ENCODE data around the gene OR8K5.

The OR8K5 gene, protein sequence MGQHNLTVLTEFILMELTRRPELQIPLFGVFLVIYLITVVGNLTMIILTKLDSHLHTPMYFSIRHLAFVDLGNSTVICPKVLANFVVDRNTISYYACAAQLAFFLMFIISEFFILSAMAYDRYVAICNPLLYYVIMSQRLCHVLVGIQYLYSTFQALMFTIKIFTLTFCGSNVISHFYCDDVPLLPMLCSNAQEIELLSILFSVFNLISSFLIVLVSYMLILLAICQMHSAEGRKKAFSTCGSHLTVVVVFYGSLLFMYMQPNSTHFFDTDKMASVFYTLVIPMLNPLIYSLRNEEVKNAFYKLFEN

DNA sequence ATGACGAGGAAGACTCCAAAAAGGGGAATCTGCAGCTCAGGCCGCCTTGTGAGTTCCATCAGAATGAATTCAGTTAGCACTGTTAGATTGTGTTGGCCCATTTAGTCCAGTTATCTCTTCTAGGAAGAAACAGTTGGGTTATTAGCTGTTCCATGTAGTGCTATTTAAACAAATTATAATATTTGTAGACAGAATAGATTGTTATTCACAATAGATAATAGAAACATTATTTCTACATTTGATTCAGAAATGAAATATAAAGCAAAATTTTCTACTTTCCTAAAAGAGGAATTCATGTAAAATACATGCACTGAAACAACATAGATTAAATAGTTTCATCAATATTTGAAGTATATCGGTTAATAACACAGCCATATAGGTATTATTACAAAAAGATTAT, at the start of gene OR8K5:
TSS of gene OR8K5 (minus strand) at position 101 of the 400 bp plus-strand sequence. CDS start at position 101, 0 bp downstream.
- DNase-seq (ENCODE audit: low read depth, low spot score): no peak
- H3K4me3 ChIP-seq (ENCODE audit: low read length): no peak within 1 kb of the TSS
- no peaks in the 10 kb centered on the region for H3K36me3 ChIP-seq (ENCODE audit: control insufficient read depth, insufficient read depth, low read length)
- no peak within 1 kb of the TSS for H3K27ac ChIP-seq (ENCODE audit: low read length)
- H3K9me3 ChIP-seq (ENCODE audit: control insufficient read depth, insufficient read depth, low read length): no peaks in the 10 kb centered on the region
- no CpG with 5 or more reads among the region's 3 CpGs for WGBS (ENCODE audit: insufficient coverage, insufficient read length)
- no peaks in the 10 kb centered on the region for H3K27me3 ChIP-seq (ENCODE audit: control insufficient read depth, insufficient read depth, low read length)
- H3K4me1 ChIP-seq (ENCODE audit: control insufficient read depth, insufficient read depth, low read length): no peaks in the 10 kb centered on the region

DNA sequence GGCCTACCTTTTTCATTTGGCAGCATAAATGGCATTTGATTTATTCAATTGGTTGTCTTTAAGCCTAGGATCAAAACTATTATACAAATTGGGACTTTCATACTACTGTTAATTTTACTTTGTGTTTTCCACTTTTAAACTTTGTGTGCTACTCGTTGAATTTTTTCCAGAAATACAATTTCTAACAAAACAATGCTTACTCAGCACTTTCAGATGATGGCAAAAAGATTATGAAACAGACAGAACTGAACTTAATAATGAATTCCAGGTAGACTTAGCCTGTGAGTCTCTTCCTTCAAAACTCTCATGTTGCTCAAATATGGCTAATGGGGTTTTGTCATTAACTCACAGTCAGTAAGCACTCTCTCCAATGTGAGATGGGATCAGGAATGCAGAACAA, 47.7 kb upstream of the OR8K5 start:
- Histone ChIP-seq H3K4me3 (ENCODE audit: low read length) (no peak overlapping the region), H3K27ac (ENCODE audit: low read length) (no peak overlapping the region), H3K36me3 (ENCODE audit: control insufficient read depth, insufficient read depth, low read length) (no peaks in the 10 kb centered on the region), H3K9me3 (ENCODE audit: control insufficient read depth, insufficient read depth, low read length) (no peaks in the 10 kb centered on the region), H3K27me3 (ENCODE audit: control insufficient read depth, insufficient read depth, low read length) (no peaks in the 10 kb centered on the region), H3K4me1 (ENCODE audit: control insufficient read depth, insufficient read depth, low read length) (no peaks in the 10 kb centered on the region)
- WGBS (ENCODE audit: insufficient coverage, insufficient read length): no CpG with 5 or more reads among the region's 1 CpG
- DNase-seq (ENCODE audit: low read depth, low spot score): no peak

DNA sequence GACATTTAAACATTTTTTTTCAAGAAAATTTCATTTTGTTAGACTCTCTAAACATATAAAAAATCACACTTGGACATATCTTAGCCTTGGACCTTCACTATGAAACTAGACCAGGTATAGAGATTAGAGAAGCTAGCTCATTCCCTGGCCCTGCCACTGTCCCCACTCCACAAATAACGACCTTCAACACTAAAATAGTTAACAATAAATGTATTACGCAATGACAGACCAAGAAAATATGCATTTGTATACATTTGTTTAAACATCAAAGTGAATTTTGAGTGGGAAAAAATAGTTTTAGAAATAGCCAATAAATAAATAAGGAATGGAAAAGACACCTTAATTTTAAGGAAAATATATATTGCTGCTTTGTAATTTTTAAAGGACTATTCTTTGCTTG, 37.2 kb upstream of the OR8K5 start:
- no peak for DNase-seq (ENCODE audit: low read depth, low spot score)
- no peaks in the 10 kb centered on the region for H3K4me1 ChIP-seq (ENCODE audit: control insufficient read depth, insufficient read depth, low read length)
- 100% methylated on average over 2 of the region's 2 CpGs for WGBS (ENCODE audit: insufficient coverage, insufficient read length)
- H3K4me3 ChIP-seq (ENCODE audit: low read length): no peak overlapping the region
- H3K9me3 ChIP-seq (ENCODE audit: control insufficient read depth, insufficient read depth, low read length): no peaks in the 10 kb centered on the region
- H3K27ac ChIP-seq (ENCODE audit: low read length): no peak overlapping the region
- H3K27me3 ChIP-seq (ENCODE audit: control insufficient read depth, insufficient read depth, low read length): no peaks in the 10 kb centered on the region
- H3K36me3 ChIP-seq (ENCODE audit: control insufficient read depth, insufficient read depth, low read length): no peaks in the 10 kb centered on the region

DNA sequence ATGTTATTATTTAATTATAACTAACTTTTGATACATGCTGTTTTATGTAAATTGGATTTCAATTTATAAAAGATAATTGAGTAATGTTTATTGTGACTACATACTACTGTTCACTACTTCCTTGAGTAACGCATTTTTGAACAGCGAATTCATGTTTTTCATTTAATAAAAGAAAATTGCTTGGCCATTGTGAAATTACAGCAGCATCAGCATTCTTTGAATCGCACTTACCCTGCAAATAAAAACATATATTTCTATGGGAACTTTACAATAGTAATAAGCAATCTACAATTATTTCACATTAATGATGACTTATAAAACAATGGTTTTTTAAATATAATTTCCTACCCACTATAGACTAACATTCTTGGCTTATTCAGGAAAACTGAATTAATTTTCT, 36.6 kb upstream of the OR8K5 start:
- H3K27me3 ChIP-seq (ENCODE audit: control insufficient read depth, insufficient read depth, low read length): no peaks in the 10 kb centered on the region
- H3K27ac ChIP-seq (ENCODE audit: low read length): no peak overlapping the region
- no peaks in the 10 kb centered on the region for H3K9me3 ChIP-seq (ENCODE audit: control insufficient read depth, insufficient read depth, low read length)
- DNase-seq (ENCODE audit: low read depth, low spot score): no peak
- no CpG with 5 or more reads among the region's 3 CpGs for WGBS (ENCODE audit: insufficient coverage, insufficient read length)
- no peaks in the 10 kb centered on the region for H3K36me3 ChIP-seq (ENCODE audit: control insufficient read depth, insufficient read depth, low read length)
- no peak overlapping the region for H3K4me3 ChIP-seq (ENCODE audit: low read length)
- no peaks in the 10 kb centered on the region for H3K4me1 ChIP-seq (ENCODE audit: control insufficient read depth, insufficient read depth, low read length)

DNA sequence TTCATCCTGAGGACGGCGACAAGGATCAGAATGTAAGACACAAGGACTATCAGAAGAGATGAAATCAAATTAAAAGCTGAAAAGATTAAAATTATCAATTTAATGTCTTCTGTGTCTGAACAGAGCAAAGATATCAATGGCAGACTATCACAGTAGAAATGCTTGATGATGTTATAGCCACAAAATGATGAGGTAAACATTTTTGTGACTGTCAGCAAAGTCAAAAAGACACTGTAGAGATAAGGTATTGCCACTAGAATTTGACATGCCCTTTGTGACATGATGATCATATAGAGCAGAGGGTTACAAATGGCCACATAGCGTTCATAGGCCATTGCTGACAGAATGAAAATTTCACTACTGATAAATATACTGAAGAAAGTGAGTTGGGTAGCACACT, 28.5 kb upstream of the OR8K5 start:
- no peaks in the 10 kb centered on the region for H3K27me3 ChIP-seq (ENCODE audit: control insufficient read depth, insufficient read depth, low read length)
- H3K4me3 ChIP-seq (ENCODE audit: low read length): no peak overlapping the region
- no peak overlapping the region for H3K27ac ChIP-seq (ENCODE audit: low read length)
- no peak for DNase-seq (ENCODE audit: low read depth, low spot score)
- H3K4me1 ChIP-seq (ENCODE audit: control insufficient read depth, insufficient read depth, low read length): no peaks in the 10 kb centered on the region
- H3K9me3 ChIP-seq (ENCODE audit: control insufficient read depth, insufficient read depth, low read length): no peaks in the 10 kb centered on the region
- no CpG with 5 or more reads among the region's 3 CpGs for WGBS (ENCODE audit: insufficient coverage, insufficient read length)
- no peaks in the 10 kb centered on the region for H3K36me3 ChIP-seq (ENCODE audit: control insufficient read depth, insufficient read depth, low read length)

DNA sequence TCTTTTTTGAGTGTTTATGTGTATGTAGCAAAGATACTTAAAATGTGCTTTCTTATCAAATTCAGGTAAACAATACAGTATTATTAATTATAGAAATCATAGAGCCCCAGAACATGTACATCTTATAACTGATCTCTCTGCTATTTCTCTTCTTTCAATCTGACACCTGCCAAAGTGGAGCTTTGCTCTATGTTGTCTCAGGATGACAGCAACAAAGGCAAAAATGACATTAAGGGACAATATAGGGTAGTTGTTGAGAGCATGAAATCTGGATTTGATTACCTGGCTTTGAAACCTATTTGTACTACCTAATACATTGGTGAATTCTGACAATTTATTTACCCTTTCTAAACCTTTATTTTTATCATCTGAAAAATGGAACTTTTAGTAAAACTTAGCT, 23.3 kb upstream of the OR8K5 start:
- Histone ChIP-seq H3K4me1 (ENCODE audit: control insufficient read depth, insufficient read depth, low read length) (no peaks in the 10 kb centered on the region), H3K36me3 (ENCODE audit: control insufficient read depth, insufficient read depth, low read length) (no peaks in the 10 kb centered on the region), H3K9me3 (ENCODE audit: control insufficient read depth, insufficient read depth, low read length) (no peaks in the 10 kb centered on the region), H3K27ac (ENCODE audit: low read length) (no peak overlapping the region), H3K4me3 (ENCODE audit: low read length) (no peak overlapping the region), H3K27me3 (ENCODE audit: control insufficient read depth, insufficient read depth, low read length) (no peaks in the 10 kb centered on the region)
- DNase-seq (ENCODE audit: low read depth, low spot score): no peak

DNA sequence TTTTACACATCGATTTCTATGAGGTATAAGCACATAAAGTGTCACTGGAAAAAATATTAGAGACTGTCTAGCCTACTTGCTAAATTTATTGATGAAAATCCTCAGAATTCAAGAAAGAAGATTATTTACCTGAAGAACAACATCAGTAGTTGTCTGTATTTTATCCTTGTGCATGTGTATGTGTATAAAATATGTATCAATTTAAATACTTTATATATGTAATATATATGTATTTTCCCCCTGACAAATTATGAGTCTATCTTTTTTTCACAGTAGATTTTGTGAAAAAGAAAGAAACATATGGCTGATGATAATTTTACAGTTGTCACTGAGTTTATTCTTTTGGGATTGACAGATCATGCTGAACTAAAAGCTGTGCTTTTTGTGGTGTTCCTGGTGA, 16.2 kb upstream of the OR8K5 start, which contains the start of gene OR5J2:
TSS of gene OR5J2 (plus strand) at position 301 of the 400 bp plus-strand sequence. CDS start at position 301, 0 bp downstream.
- no peaks in the 10 kb centered on the region for H3K4me1 ChIP-seq (ENCODE audit: control insufficient read depth, insufficient read depth, low read length)
- DNase-seq (ENCODE audit: low read depth, low spot score): no peak
- no peaks in the 10 kb centered on the region for H3K27me3 ChIP-seq (ENCODE audit: control insufficient read depth, insufficient read depth, low read length)
- no CpG with 5 or more reads among the region's 1 CpG for WGBS (ENCODE audit: insufficient coverage, insufficient read length)
- H3K27ac ChIP-seq (ENCODE audit: low read length): no peak within 1 kb of the TSS
- no peaks in the 10 kb centered on the region for H3K36me3 ChIP-seq (ENCODE audit: control insufficient read depth, insufficient read depth, low read length)
- H3K9me3 ChIP-seq (ENCODE audit: control insufficient read depth, insufficient read depth, low read length): no peaks in the 10 kb centered on the region
- H3K4me3 ChIP-seq (ENCODE audit: low read length): no peak within 1 kb of the TSS

DNA sequence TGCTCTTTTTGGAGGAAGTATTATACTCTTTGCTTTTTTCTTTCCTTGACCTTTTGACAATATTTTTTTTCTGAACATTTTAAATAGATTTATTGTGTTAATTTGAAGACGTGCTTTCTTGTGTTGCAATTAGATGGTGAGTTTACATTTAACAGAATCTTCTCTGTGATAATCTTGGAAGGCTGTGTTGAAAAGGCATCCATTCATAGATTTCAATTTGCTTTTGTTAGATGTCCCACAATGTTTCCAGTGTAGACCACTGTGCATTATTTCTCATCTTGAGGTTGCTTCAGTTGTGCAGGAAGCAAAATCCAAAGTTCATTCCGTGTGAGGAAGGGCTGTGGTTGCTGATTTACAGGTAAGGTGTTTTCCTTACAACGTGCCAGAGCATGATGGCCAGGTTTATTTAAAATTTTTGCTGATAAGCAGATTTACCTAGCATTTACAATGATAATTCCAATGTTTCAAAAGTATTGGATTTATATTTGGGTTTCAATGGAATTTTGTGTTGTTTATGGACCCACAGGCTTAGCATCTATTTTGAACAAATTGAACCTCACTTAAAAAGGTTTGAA, 12.2 kb upstream of the OR8K5 start:
- H3K36me3 ChIP-seq (ENCODE audit: control insufficient read depth, insufficient read depth, low read length): no peaks in the 10 kb centered on the region
- 100% methylated on average over 1 of the region's 3 CpGs for WGBS (ENCODE audit: insufficient coverage, insufficient read length)
- no peak for DNase-seq (ENCODE audit: low read depth, low spot score)

DNA sequence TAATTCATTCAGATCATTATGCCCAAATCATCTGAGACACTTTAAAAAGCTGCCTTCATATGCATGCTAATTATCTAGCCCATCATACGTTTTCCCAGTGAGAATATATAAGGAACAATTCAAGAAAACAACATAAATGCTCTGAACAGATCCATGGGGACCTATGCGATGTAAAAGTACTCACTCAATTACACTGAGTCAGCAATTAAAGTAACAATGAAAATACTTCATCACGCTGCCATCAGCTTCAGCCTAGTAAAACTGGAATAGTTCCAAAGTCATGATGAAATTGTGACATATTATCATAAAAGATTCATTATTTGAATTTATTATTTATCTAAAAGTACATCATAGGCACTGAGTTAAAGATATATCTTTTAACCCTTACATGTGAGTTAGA, 3.7 kb upstream of the OR8K5 start:
- H3K4me3 ChIP-seq (ENCODE audit: low read length): no peak overlapping the region
- no peak overlapping the region for H3K27ac ChIP-seq (ENCODE audit: low read length)
- H3K9me3 ChIP-seq (ENCODE audit: control insufficient read depth, insufficient read depth, low read length): no peaks in the 10 kb centered on the region
- WGBS (ENCODE audit: insufficient coverage, insufficient read length): no CpG with 5 or more reads among the region's 3 CpGs
- H3K36me3 ChIP-seq (ENCODE audit: control insufficient read depth, insufficient read depth, low read length): no peaks in the 10 kb centered on the region
- DNase-seq (ENCODE audit: low read depth, low spot score): no peak
- no peaks in the 10 kb centered on the region for H3K27me3 ChIP-seq (ENCODE audit: control insufficient read depth, insufficient read depth, low read length)
- no peaks in the 10 kb centered on the region for H3K4me1 ChIP-seq (ENCODE audit: control insufficient read depth, insufficient read depth, low read length)

More for the DNA sequence above, 12.2 kb upstream of the OR8K5 start:
- H3K27ac ChIP-seq (ENCODE audit: low read length): no peak overlapping the region
- H3K9me3 ChIP-seq (ENCODE audit: control insufficient read depth, insufficient read depth, low read length): no peaks in the 10 kb centered on the region
- H3K4me3 ChIP-seq (ENCODE audit: low read length): no peak overlapping the region
- no peaks in the 10 kb centered on the region for H3K27me3 ChIP-seq (ENCODE audit: control insufficient read depth, insufficient read depth, low read length)
- H3K4me1 ChIP-seq (ENCODE audit: control insufficient read depth, insufficient read depth, low read length): no peaks in the 10 kb centered on the region

- H3K9me3 ChIP-seq (ENCODE audit: control insufficient read depth, insufficient read depth, low read length): no peaks in the 10 kb centered on the region
- H3K27me3 ChIP-seq (ENCODE audit: control insufficient read depth, insufficient read depth, low read length): no peaks in the 10 kb centered on the region
- DNase-seq (ENCODE audit: low read depth, low spot score): no peak
- H3K27ac ChIP-seq (ENCODE audit: low read length): no peak overlapping the region
- H3K36me3 ChIP-seq (ENCODE audit: control insufficient read depth, insufficient read depth, low read length): no peaks in the 10 kb centered on the region; the same call in 1 of the 2 replicates
- no peaks in the 10 kb centered on the region for H3K4me1 ChIP-seq (ENCODE audit: control insufficient read depth, insufficient read depth, low read length)
- no peak overlapping the region for H3K4me3 ChIP-seq (ENCODE audit: low read length)
- no CpG with 5 or more reads among the region's 15 CpGs for WGBS (ENCODE audit: insufficient coverage, insufficient read length)
Observed at GRCh38 chr11:56152333-56152732, 7.8 kb downstream of the OR8K5 start.

DNA sequence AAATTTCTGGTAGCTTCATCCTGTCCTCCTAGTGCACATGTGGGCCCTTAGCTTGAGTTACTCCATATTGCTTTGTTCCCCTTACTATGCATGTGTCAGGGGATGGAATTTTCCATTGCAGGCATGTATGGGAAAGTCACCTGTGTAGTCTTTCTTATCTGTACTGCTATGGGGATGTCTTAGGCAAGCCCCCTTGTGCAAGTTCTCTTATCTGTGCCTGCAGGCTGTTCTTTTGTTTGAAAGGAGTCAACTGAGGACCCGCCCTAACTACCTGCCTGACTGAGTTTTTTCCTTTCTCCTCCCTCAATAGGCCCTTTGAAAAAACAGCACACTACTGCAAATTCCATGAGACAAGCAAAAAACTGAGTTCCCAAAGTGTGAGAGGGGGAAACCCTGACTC, 8.7 kb downstream of the OR8K5 start:
- Histone ChIP-seq H3K9me3 (ENCODE audit: control insufficient read depth, insufficient read depth, low read length) (no peaks in the 10 kb centered on the region), H3K4me3 (ENCODE audit: low read length) (no peak overlapping the region), H3K4me1 (ENCODE audit: control insufficient read depth, insufficient read depth, low read length) (no peaks in the 10 kb centered on the region), H3K36me3 (ENCODE audit: control insufficient read depth, insufficient read depth, low read length) (no peaks in the 10 kb centered on the region; the same call in 1 of the 2 replicates), H3K27ac (ENCODE audit: low read length) (no peak overlapping the region), H3K27me3 (ENCODE audit: control insufficient read depth, insufficient read depth, low read length) (no peaks in the 10 kb centered on the region)
- no peak for DNase-seq (ENCODE audit: low read depth, low spot score)
- no CpG with 5 or more reads among the region's 1 CpG for WGBS (ENCODE audit: insufficient coverage, insufficient read length)
